Measurements from ENCODE around the gene RAI14. TPM values are rescaled to one million over a fixed set of nuclear protein-coding genes. Genes with fewer than 3 reads are reported as not detected.

The RAI14 gene
- total RNA-seq, 1 experiment from 2014 or later: 133 TPM

- no peak overlapping the region for H3K4me3 ChIP-seq
- ChIA-PET POLR2A (ENCODE audit: unreplicated experiment) (interaction anchor here (0.5 kb wide), 1 partner anchor 18 kb away, joined by 6 read pairs; no protein-coding TSS in a partner anchor), CTCF (no interaction called here)
- H3K27me3 ChIP-seq (ENCODE audit: insufficient read depth, low read depth): no peaks in the 10 kb centered on the region
- no peak overlapping the region for H3K4me2 ChIP-seq
- H3K27ac ChIP-seq: no peak overlapping the region
- H2AFZ ChIP-seq: no peak overlapping the region
- no peaks in the 10 kb centered on the region for H4K20me1 ChIP-seq (ENCODE audit: insufficient read depth)
- no peaks in the 10 kb centered on the region for H3K9me2 ChIP-seq (ENCODE audit: insufficient read depth)
- 0 out of 2 replicates have a peak, but pooled peaks cover 4% of the 10 kb centered on the region for H3K4me1 ChIP-seq (replicated peaks; ENCODE audit: insufficient read depth)
- H3K79me2 ChIP-seq (ENCODE audit: low read depth): no peaks in the 10 kb centered on the region
- BruUV-seq (replicated peaks): no TSS peak
- H3K9me3 ChIP-seq (ENCODE audit: insufficient read depth, low read depth): no peaks in the 10 kb centered on the region; the same call in 1 of the 2 replicates
- intact Hi-C loops (cut with micrococcal nuclease; ENCODE audit: unreplicated experiment): no loop called here
- TF ChIP-seq EZH2 (IDR thresholded peaks at IDR 0.05; ENCODE audit: low read depth) (no peak), CTCF (conservative IDR thresholded peaks at IDR 0.05) (no peak)
- no peaks in the 10 kb centered on the region for H3K36me3 ChIP-seq (ENCODE audit: low read depth)
- no peak for DNase-seq
- peaks cover 8% of the 10 kb centered on the region; the same call in 1 of the 2 replicates for H3F3A ChIP-seq (ENCODE audit: insufficient read depth, low read depth)
These were observed 7.9 kb upstream of the RAI14 start for GRCh38 chr5:34648039-34648839.

GRCh38 chr5:34648840-34649158, 7.3 kb upstream of the RAI14 start:
- DNase-seq: no peak
- Histone ChIP-seq H2AFZ (no peak overlapping the region), H3K27ac (no peak overlapping the region), H3K79me2 (ENCODE audit: low read depth) (no peaks in the 10 kb centered on the region), H3K4me2 (no peak overlapping the region), H3F3A (ENCODE audit: insufficient read depth, low read depth) (peaks cover 8% of the 10 kb centered on the region; the same call in 1 of the 2 replicates), H3K9me2 (ENCODE audit: insufficient read depth) (no peaks in the 10 kb centered on the region), H3K9me3 (ENCODE audit: insufficient read depth, low read depth) (no peaks in the 10 kb centered on the region; the same call in 1 of the 2 replicates), H3K27me3 (ENCODE audit: insufficient read depth, low read depth) (no peaks in the 10 kb centered on the region), H3K36me3 (ENCODE audit: low read depth) (no peaks in the 10 kb centered on the region), H3K4me1 (replicated peaks; ENCODE audit: insufficient read depth) (0 out of 2 replicates have a peak, but pooled peaks cover 4% of the 10 kb centered on the region), H3K4me3 (no peak overlapping the region), H4K20me1 (ENCODE audit: insufficient read depth) (no peaks in the 10 kb centered on the region)
- ChIA-PET CTCF (interaction anchor here (0.6 kb wide), 1 partner anchor 160 kb away, joined by 9 read pairs; no protein-coding TSS in a partner anchor), POLR2A (ENCODE audit: unreplicated experiment) (no interaction called here)
- intact Hi-C loops (cut with micrococcal nuclease; ENCODE audit: unreplicated experiment): no loop called here
- no peak for TF ChIP-seq CTCF (conservative IDR thresholded peaks at IDR 0.05)
- no peak for TF ChIP-seq EZH2 (IDR thresholded peaks at IDR 0.05; ENCODE audit: low read depth)
- BruUV-seq (replicated peaks): no TSS peak

- Histone ChIP-seq H3F3A (ENCODE audit: insufficient read depth, low read depth) (peaks cover 27% of the 10 kb centered on the region; the same call in 1 of the 2 replicates), H3K27me3 (ENCODE audit: insufficient read depth, low read depth) (no peaks in the 10 kb centered on the region), H3K79me2 (ENCODE audit: low read depth) (peaks cover 4% of the 10 kb centered on the region), H3K36me3 (ENCODE audit: low read depth) (no peaks in the 10 kb centered on the region), H3K9me3 (ENCODE audit: insufficient read depth, low read depth) (no peaks in the 10 kb centered on the region; the same call in 1 of the 2 replicates), H3K4me2 (no peak overlapping the region), H4K20me1 (ENCODE audit: insufficient read depth) (no peaks in the 10 kb centered on the region), H2AFZ (no peak overlapping the region), H3K9me2 (ENCODE audit: insufficient read depth) (no peaks in the 10 kb centered on the region), H3K4me3 (no peak overlapping the region), H3K4me1 (replicated peaks; ENCODE audit: insufficient read depth) (peaks cover 15% of the 10 kb centered on the region), H3K27ac (no peak overlapping the region)
- BruUV-seq (replicated peaks): no TSS peak
- intact Hi-C loops (cut with micrococcal nuclease; ENCODE audit: unreplicated experiment): no loop called here
- no peak for DNase-seq
- no peak for TF ChIP-seq EZH2 (IDR thresholded peaks at IDR 0.05; ENCODE audit: low read depth)
- no peak for TF ChIP-seq CTCF (conservative IDR thresholded peaks at IDR 0.05)
- ChIA-PET CTCF (no interaction called here), POLR2A (ENCODE audit: unreplicated experiment) (interaction anchor here (0.5 kb wide), 1 partner anchor 33 kb away, joined by 7 read pairs; no protein-coding TSS in a partner anchor)
These were observed 4.3 kb upstream of the RAI14 start for GRCh38 chr5:34651791-34652190.
